NCI-H345 treated with DMSO at 0.1 percent for 48 hours (cell line): ENCODE results near the gene ADRA2C.

Experiments used
- DNase-seq: peaks from one replicate; lab custom pipeline; 2025; ENCODE audit not compliant: unreplicated experiment; lab: John Stamatoyannopoulos, UW

Gene ADRA2C

GRCh38 chr4:3732076-3733028, 33.8 kb upstream of the ADRA2C start:
- no peak for DNase-seq

GRCh38 chr4:3733195-3733594, 33.0 kb upstream of the ADRA2C start:
- no peak for DNase-seq

- no peak for DNase-seq
These were observed 31.0 kb upstream of the ADRA2C start for GRCh38 chr4:3735196-3735595.

- DNase-seq: no peak
These were observed 29.9 kb upstream of the ADRA2C start for GRCh38 chr4:3736290-3736689.

GRCh38 chr4:3736806-3737205, 29.4 kb upstream of the ADRA2C start:
- DNase-seq: no peak

GRCh38 chr4:3739577-3739976, 26.6 kb upstream of the ADRA2C start:
- no peak for DNase-seq

- no peak for DNase-seq
These were observed 25.9 kb upstream of the ADRA2C start for GRCh38 chr4:3740256-3740655.

- no peak for DNase-seq
These were observed 24.8 kb upstream of the ADRA2C start for GRCh38 chr4:3741217-3742011.

- DNase-seq: no peak
These were observed 23.6 kb upstream of the ADRA2C start for GRCh38 chr4:3742610-3743009.

GRCh38 chr4:3744232-3744631, 22.0 kb upstream of the ADRA2C start:
- DNase-seq: no peak

GRCh38 chr4:3744901-3745300, 21.3 kb upstream of the ADRA2C start:
- no peak for DNase-seq

- DNase-seq: no peak
These were observed 20.1 kb upstream of the ADRA2C start for GRCh38 chr4:3745886-3746656.

GRCh38 chr4:3746701-3747580, 19.2 kb upstream of the ADRA2C start:
- no peak for DNase-seq

GRCh38 chr4:3747581-3747904, 18.6 kb upstream of the ADRA2C start:
- DNase-seq: no peak

- DNase-seq: no peak
These were observed 17.9 kb upstream of the ADRA2C start for GRCh38 chr4:3748136-3748898.

- DNase-seq: no peak
These were observed 17.1 kb upstream of the ADRA2C start for GRCh38 chr4:3749081-3749480.

GRCh38 chr4:3750334-3750733, 15.9 kb upstream of the ADRA2C start:
- no peak for DNase-seq

- DNase-seq: no peak
These were observed 14.2 kb upstream of the ADRA2C start for GRCh38 chr4:3752022-3752421.

- no peak for DNase-seq
These were observed 12.3 kb upstream of the ADRA2C start for GRCh38 chr4:3753726-3754412.
